Measurements from ENCODE around the gene L3MBTL4. TPM values are rescaled to one million over a fixed set of nuclear protein-coding genes. Genes with fewer than 3 reads are reported as not detected.

Gene L3MBTL4
- total RNA-seq, 1 experiment from 2014 or later: 2.1 TPM

- no peak for DNase-seq
- H3K4me3 Mint-ChIP-seq (ENCODE audit: low read depth, unreplicated experiment): no peak overlapping the region
- no TSS peak for BruUV-seq (replicated peaks)
- H3K4me1 Mint-ChIP-seq (ENCODE audit: low read depth, unreplicated experiment): no peaks in the 10 kb centered on the region
- H3K27me3 Mint-ChIP-seq (ENCODE audit: unreplicated experiment): no peaks in the 10 kb centered on the region
- no peak for TF ChIP-seq CTCF (IDR thresholded peaks at IDR 0.05; ENCODE audit: unreplicated experiment)
- no peak overlapping the region for H3K27ac Mint-ChIP-seq (ENCODE audit: unreplicated experiment)
- H3K36me3 Mint-ChIP-seq (ENCODE audit: insufficient read depth, unreplicated experiment): no peaks in the 10 kb centered on the region
- CTCF ChIA-PET: no interaction called here
- peaks cover 10% of the 10 kb centered on the region for H3K9me3 Mint-ChIP-seq (ENCODE audit: low read depth, unreplicated experiment)
- intact Hi-C loops (cut with micrococcal nuclease; ENCODE audit: unreplicated experiment): no loop called here
These were observed 255.3 kb downstream of the L3MBTL4 start for GRCh38 chr18:6159426-6159825.

- H3K27me3 Mint-ChIP-seq (ENCODE audit: unreplicated experiment): no peaks in the 10 kb centered on the region
- H3K27ac Mint-ChIP-seq (ENCODE audit: unreplicated experiment): no peak overlapping the region
- no peak overlapping the region for H3K4me3 Mint-ChIP-seq (ENCODE audit: low read depth, unreplicated experiment)
- no peak for DNase-seq
- no peak for TF ChIP-seq CTCF (IDR thresholded peaks at IDR 0.05; ENCODE audit: unreplicated experiment)
- H3K4me1 Mint-ChIP-seq (ENCODE audit: low read depth, unreplicated experiment): no peaks in the 10 kb centered on the region
- intact Hi-C loops (cut with micrococcal nuclease; ENCODE audit: unreplicated experiment): no loop called here
- no TSS peak for BruUV-seq (replicated peaks)
- peaks cover 9% of the 10 kb centered on the region for H3K9me3 Mint-ChIP-seq (ENCODE audit: low read depth, unreplicated experiment)
- H3K36me3 Mint-ChIP-seq (ENCODE audit: insufficient read depth, unreplicated experiment): no peaks in the 10 kb centered on the region
- CTCF ChIA-PET: no interaction called here
These were observed 255.8 kb downstream of the L3MBTL4 start for GRCh38 chr18:6158958-6159357.

GRCh38 chr18:6156446-6156845 is 258.3 kb downstream of the L3MBTL4 start:
- no peak for DNase-seq
- no peaks in the 10 kb centered on the region for H3K36me3 Mint-ChIP-seq (ENCODE audit: insufficient read depth, unreplicated experiment)
- no peaks in the 10 kb centered on the region for H3K27me3 Mint-ChIP-seq (ENCODE audit: unreplicated experiment)
- no peak overlapping the region for H3K4me3 Mint-ChIP-seq (ENCODE audit: low read depth, unreplicated experiment)
- intact Hi-C loops (cut with micrococcal nuclease; ENCODE audit: unreplicated experiment): no loop called here
- CTCF ChIA-PET: no interaction called here
- no TSS peak for BruUV-seq (replicated peaks)
- H3K9me3 Mint-ChIP-seq (ENCODE audit: low read depth, unreplicated experiment): peaks cover 9% of the 10 kb centered on the region
- no peak overlapping the region for H3K27ac Mint-ChIP-seq (ENCODE audit: unreplicated experiment)
- no peaks in the 10 kb centered on the region for H3K4me1 Mint-ChIP-seq (ENCODE audit: low read depth, unreplicated experiment)
- TF ChIP-seq CTCF (IDR thresholded peaks at IDR 0.05; ENCODE audit: unreplicated experiment): no peak

GRCh38 chr18:6155707-6156106 is 259.0 kb downstream of the L3MBTL4 start:
- Mint-ChIP-seq H3K27me3 (ENCODE audit: unreplicated experiment) (no peaks in the 10 kb centered on the region), H3K27ac (ENCODE audit: unreplicated experiment) (no peak overlapping the region), H3K36me3 (ENCODE audit: insufficient read depth, unreplicated experiment) (no peaks in the 10 kb centered on the region), H3K4me3 (ENCODE audit: low read depth, unreplicated experiment) (no peak overlapping the region), H3K4me1 (ENCODE audit: low read depth, unreplicated experiment) (no peaks in the 10 kb centered on the region), H3K9me3 (ENCODE audit: low read depth, unreplicated experiment) (peaks cover 9% of the 10 kb centered on the region)
- CTCF ChIA-PET: no interaction called here
- no peak for TF ChIP-seq CTCF (IDR thresholded peaks at IDR 0.05; ENCODE audit: unreplicated experiment)
- intact Hi-C loops (cut with micrococcal nuclease; ENCODE audit: unreplicated experiment): no loop called here
- BruUV-seq (replicated peaks): no TSS peak
- DNase-seq: no peak

GRCh38 chr18:6150430-6150829 is 264.3 kb downstream of the L3MBTL4 start:
- intact Hi-C loops (cut with micrococcal nuclease; ENCODE audit: unreplicated experiment): no loop called here
- Mint-ChIP-seq H3K4me3 (ENCODE audit: low read depth, unreplicated experiment) (no peak overlapping the region), H3K27me3 (ENCODE audit: unreplicated experiment) (no peaks in the 10 kb centered on the region), H3K4me1 (ENCODE audit: low read depth, unreplicated experiment) (no peaks in the 10 kb centered on the region), H3K9me3 (ENCODE audit: low read depth, unreplicated experiment) (peaks cover 13% of the 10 kb centered on the region), H3K27ac (ENCODE audit: unreplicated experiment) (no peak overlapping the region), H3K36me3 (ENCODE audit: insufficient read depth, unreplicated experiment) (no peaks in the 10 kb centered on the region)
- TF ChIP-seq CTCF (IDR thresholded peaks at IDR 0.05; ENCODE audit: unreplicated experiment): no peak
- CTCF ChIA-PET: no interaction called here
- BruUV-seq (replicated peaks): no TSS peak
- DNase-seq: no peak

Data from Calu3 (cell line).